Activated T-helper 9 cell treated with anti-CD3 and anti-CD28 coated beads, Interleukin-2, amount 50 U/mL, for 16 hours (primary cell): ENCODE results near the gene EP400.
"Not testable (repeated sequence)": the region's sequence is repeated elsewhere in the genome, so short reads cannot be mapped to it uniquely, and the experiment has no call there.

Experiments used
- DNase-seq: peaks from one replicate; pipeline ENCODE4 v3.0.0-alpha.2; 2020; ENCODE audit warnings: low read depth

The EP400 gene

DNA sequence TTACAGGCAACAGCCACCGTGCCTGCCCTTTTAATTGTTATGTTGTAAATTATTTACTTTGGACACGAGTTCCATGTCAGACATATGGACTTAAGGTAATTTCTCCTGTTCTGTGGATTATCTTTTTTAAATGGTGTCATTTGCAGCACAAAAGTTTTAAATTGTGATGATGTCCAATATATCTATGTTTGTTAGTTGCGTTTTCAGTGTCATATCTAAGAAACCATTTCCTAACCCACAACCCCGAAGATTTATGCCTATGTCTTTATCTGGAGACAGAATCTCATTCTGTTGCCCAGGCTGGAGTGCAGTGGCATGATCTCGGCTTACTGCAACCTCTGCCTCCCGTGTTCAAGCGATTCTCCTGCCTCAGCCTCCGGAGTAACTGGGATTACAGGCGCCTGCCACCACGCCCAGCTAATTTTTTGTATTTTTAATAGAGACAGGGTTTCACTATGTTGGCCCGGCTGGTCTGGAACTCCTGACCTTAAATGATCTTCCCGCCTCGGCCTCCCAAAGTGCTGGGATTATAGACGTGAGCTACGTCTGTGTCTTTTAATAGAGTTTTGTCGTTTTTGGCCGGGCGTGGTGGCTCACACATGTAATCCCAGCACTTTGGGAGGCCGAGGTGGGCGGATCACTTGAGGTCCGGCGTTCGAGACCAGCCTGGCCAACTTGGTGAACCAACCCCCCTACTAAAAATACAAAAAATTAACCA is 870 bp upstream of the EP400 start:
- DNase-seq: not testable (repeated sequence)

DNA sequence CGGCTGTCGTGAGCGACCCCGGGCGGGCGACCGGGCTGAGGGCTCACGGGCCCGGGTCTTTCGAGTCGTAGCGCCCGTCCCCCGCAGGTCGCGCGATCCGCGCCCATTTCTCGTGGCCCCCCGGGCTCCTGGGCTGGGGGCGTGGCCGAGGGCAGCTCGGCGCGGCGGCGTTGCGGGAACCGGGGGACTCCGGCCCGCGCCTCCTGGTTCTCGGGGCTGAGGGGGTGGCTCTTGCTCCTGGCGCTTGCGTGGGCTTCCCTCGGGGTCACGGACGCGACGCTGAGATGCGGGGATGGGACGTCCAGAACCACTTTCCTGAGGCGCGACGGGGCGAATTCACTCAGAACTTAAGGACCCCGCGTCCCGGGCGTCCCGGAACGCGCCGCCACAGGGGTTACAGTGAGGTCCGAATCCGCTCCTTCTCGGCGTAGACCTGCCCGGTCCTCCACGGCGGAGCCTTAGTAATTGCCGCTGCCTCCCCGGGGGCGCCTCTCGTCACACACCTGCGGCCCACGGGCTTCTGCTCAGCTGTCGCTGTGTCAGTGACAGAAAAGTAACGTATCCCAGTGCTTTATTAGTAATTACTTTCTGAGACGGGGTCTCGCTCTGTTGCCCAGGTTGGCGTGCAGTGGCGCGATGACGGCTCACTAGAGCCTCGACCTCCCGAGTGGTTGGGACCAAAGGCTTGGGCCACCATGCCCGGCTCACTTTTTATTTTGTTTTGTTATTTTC is 606 bp downstream of the EP400 start:
- DNase-seq: peak; percentile 26

DNA sequence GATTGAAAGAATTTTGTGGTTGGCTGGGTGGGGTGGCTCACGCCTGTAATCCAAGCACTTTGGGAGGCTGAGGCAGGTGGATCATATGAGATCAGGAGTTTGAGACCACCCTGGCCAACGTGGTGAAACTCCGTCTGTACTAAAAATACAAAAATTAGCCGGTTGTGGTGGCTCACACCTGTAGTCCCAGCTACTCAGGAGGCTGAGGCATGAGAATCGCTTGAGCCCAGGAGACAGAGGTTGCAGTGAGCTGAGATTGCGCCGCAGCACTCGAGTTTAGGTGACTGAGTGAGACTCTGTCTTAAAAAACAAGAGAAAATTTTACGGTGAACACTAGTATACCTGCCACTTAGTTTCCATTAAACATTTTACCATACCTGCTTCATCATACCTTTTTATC is 4.1 kb downstream of the EP400 start:
- DNase-seq: not testable (repeated sequence)

DNA sequence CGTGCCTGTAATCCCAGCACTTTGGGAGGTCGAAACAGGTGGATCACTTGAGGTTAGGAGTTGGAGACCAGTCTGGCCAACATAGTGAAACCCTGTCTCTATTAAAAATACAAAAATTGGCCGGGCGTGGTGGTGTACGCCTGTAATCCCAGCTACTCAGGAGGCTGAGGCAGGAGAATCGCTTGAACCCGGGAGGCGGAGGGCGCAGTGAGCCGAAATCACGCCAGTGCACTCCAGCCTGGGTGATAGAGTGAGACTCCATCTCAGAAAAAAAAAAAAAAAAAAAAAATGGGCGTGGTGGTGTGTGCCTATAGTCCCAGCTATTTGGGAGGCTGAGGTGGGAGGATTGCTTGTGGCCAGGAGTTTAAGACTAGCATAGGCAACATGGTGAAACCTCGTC is 4.7 kb downstream of the EP400 start:
- DNase-seq: not testable (repeated sequence)

DNA sequence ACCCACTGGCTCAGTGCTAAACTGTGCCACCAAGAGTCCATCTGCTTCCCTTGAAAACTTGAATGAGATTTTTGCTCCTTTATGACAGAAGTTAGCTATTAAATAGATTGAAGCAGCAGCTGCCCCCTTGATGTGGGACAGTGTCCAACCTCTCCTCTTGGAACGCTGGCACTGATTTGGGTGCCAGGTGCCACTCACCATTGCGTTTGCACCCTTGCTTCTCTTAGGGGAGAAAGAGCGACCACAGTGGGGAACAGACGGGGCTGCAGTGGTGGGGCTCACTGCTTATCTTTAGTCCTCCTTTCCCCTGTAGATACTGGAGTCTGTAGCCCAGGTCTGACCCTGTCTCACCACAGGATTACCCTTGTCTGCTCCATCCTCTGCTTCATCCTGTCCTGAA is 9.4 kb downstream of the EP400 start:
- DNase-seq: no peak

DNA sequence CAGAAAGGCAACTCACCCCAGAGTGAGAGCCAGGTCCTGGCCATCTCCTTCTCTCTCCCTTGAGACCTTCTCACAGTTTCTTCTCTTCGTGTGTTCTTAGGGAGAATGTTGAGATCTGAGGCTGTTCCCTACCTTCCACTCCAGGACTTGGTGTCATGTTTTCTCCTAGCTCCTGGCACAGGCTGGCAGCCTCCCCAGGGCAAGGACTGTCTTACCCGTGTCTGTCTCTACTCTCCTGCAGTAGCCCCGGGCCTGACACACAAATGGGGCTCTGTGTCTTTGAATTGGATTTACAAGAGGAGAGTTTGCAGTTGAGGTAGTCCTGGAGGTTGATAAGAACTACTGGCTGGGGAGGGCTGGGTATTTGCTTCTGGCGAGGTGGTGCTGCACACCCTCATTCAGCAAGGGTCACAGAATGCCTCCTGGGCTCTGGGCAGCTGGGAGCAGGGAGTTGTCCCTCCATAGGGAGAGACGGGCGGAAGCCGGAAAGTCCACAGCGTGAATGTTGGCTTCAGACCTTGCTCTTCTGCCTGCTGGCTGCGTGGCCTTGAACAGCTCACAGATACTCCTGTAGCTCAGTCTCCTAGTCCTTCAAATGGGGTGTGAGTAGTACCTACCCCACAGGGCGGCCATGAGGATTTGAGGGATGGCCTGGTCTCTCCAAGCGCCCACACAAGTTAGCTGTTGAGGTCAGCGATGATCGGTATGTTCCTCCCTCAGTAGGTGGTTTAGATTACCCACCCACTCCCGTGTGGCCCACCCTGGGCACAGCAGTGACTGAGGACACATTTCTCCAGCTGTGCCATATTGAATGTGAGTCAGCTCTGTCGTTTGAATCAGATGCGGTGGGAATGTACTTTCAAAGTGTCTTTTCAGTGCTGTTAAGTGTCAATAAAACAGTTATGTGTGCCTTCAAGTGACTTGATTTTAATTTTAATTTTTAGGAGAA is 10.2 kb downstream of the EP400 start:
- DNase-seq: no peak

DNA sequence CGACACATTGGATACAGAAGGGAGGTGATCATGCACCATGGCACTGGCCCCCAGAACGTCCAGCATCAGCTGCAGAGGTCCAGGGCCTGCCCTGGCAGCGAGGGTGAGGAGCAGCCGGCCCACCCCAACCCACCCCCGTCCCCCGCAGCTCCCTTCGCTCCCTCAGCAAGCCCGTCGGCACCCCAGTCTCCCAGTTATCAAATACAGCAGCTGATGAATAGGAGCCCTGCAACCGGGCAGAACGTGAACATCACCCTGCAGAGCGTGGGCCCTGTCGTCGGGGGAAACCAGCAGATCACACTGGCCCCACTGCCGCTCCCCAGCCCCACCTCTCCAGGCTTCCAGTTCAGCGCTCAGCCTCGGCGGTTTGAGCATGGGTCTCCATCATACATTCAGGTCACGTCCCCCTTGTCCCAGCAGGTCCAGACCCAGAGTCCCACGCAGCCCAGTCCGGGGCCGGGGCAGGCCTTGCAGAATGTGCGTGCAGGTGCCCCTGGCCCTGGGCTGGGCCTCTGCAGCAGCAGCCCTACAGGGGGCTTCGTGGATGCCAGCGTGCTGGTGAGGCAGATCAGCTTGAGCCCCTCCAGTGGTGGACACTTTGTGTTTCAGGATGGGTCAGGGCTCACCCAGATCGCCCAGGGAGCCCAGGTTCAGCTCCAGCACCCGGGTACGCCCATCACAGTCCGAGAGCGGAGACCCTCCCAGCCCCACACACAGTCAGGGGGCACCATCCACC is 11.0 kb downstream of the EP400 start:
- not testable (repeated sequence) for DNase-seq

DNA sequence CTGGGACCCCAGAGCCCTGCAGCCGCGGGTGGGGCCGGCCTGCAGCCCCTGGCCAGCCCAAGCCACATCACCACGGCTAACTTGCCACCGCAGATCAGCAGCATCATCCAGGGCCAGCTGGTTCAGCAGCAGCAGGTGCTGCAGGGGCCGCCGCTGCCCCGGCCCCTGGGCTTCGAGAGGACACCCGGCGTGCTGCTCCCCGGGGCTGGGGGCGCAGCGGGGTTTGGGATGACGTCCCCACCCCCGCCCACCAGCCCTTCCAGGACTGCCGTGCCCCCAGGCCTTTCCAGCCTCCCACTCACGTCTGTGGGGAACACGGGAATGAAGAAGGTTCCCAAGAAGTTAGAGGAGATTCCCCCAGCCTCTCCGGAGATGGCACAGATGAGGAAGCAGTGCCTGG is 11.6 kb downstream of the EP400 start:
- not testable (repeated sequence) for DNase-seq

DNA sequence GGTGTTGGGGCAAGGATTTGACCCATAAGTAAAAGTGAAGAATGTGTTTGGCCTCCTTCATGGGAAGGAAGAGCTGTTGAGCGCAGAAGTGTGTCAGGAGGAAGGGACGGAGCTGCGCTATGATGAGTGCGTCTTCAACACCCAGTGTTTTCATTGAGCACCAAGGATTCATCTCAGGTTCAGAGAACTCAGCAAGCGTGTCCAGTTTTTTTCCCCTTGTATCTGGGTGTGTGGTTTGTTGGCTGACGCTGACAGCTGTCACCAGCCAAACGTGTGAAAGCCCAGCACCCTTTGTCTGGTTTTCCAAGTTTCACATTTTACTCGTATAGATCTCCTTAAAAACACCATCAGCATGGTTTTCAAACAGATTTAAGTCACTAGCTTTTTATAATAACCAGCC is 12.3 kb downstream of the EP400 start:
- DNase-seq: no peak

DNA sequence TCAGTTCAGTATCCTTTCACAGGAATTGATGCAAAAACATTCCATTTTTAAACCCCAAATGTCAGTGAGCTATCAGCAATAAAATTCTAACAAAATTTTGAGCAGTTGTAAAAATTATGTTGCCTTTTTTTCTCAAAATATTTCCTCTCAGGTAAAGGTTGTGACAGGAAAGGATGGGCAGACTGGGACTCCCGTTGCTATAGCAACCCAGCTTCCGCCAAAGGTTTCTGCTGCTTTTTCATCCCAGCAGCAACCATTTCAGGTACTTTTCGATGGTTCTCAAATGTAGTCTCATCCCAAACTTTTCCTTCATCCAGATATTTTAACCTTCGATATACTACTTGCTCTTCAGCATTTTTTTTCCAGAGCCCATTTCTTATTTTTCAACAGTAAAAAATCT is 13.6 kb downstream of the EP400 start:
- DNase-seq: no peak

DNA sequence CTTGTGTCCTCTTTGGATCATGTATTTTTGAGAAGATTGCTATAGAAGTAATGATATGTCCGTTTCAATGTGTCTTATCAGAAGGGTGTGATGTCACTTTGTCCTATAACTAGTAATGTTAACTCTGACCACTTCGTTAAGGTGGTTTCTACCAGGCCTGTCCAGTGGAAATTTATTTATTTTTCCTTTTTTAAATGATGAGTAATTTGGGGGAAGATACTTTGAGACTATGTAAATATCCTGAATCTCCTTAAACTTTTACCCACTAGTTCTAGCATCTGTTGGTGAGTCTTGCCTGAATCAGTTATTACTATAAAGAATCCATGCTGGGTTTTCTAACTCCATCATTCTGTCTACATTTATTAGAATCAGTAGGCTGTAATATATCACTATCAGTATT is 15.3 kb downstream of the EP400 start:
- DNase-seq: no peak

DNA sequence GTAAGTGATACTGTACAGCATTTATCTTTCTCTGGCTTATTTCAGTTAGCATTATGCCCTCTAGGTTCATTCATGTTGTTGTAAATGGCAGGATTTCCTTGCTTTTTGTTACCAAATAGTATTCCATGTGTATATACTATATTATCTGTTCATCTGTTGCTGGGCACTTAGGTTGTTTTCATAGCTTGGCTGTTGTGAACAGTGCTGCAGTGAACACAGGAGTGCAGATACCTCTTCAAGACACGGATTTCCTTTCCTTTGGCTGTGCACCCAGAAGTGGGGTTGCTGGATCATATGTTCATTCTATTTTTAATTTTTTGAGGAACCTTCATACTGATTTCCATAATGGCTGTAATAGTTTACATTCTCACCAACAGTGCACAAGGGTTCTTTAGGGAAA is 21.5 kb downstream of the EP400 start:
- DNase-seq: no peak

DNA sequence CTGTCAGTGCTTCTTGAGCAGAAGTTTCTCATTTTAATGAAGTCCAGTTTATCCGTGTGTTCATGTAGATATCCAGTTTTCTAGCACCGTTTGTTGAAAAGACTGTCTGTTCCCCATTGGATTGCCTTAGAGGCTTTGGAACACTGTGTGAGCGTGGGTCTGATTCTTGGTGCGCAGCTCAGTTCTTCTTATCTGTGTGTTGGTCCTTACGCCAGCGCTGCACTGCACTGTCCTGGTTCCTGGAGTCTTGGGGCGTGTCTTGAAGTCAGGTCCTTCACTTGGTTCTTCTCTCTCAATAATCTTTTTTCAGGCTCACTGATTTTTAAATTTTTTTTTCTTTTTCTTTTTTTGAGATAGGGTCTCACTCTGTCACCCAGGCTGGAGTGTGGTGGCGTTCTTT is 25.5 kb downstream of the EP400 start:
- no peak for DNase-seq

DNA sequence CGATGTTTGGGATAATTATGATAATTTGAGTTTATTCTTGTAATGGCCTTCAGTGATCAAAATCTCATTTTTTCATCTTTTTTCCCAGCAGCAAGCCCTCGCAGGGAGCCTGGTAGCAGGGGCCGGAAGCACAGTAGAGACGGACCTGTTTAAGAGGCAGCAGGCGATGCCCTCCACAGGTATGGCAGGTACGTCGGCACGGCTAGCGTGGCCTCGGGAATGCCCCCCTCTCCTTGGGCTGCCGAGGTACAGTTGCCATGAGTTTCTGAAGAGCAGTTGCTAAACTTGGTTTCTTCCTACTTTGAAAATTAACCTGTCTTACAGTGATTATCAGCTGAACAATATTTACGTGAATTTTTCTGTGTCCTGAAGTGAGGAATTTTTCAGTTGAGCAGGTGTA is 29.9 kb downstream of the EP400 start:
- no peak for DNase-seq

DNA sequence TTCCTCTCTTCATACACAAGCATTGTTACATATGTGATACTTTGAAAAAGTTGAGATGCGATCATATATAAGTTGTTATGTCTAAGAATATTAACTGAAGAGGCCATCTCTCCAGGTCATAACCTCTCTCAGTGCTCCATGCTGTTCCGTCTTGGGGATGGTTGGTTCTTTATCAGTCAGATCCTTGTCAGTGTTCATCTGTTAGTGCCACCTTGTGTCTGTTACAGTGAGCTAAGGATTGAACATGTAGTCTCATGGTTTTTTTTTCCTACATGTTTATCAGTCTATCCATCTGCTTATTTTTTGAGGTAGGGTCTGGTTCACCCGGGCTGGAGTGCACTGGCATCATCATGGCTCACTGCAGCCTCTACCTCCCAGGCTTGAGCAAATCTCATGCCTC is 30.5 kb downstream of the EP400 start:
- DNase-seq: no peak

DNA sequence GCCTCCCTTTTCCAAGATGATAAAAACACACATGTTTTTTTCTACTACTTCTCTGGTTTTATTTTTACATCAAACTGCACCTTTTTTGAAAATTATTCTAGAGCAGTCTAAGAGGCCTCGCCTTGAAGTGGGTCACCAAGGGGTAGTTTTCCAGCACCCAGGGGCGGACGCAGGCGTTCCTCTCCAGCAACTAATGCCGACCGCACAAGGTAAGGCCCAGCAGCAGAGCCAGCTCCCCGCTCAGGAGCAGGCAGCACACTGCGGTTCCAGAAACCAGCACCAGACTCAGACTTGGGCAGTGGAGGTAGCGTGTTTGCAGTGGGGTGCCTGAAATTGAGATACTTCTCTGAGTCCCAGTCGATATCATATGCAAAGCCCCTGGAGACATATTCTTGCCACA is 31.6 kb downstream of the EP400 start:
- no peak for DNase-seq

DNA sequence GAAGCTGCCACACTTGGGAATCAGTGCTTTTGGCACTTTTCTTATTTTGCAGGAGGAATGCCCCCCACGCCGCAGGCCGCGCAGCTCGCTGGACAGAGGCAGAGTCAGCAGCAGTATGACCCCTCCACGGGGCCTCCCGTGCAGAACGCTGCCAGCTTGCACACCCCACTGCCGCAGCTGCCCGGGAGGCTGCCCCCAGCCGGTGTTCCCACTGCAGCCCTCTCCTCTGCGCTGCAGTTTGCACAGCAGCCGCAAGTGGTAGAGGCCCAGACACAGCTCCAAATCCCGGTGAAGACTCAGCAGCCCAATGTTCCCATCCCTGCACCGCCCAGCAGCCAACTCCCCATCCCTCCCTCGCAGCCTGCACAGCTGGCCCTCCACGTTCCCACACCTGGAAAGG is 32.3 kb downstream of the EP400 start:
- no peak for DNase-seq

DNA sequence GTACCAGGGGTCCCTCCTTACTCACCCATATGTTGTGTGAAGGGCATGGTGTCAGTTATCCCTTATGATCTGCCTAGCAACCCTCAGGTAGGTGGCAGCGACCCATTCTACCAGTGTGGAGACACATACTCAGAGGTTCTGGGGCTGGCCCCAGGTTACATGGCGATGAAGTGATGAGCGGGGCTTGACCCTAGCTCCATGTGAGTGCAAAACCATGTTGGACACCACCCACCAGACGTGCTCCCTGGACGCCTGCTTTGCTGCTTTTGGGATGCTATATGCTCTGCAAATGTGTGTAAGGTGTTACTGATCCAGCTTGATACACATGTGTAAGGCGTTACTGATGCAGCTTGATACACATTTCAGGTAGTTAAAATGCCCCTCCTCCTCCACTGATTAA is 33.3 kb downstream of the EP400 start:
- DNase-seq: no peak

DNA sequence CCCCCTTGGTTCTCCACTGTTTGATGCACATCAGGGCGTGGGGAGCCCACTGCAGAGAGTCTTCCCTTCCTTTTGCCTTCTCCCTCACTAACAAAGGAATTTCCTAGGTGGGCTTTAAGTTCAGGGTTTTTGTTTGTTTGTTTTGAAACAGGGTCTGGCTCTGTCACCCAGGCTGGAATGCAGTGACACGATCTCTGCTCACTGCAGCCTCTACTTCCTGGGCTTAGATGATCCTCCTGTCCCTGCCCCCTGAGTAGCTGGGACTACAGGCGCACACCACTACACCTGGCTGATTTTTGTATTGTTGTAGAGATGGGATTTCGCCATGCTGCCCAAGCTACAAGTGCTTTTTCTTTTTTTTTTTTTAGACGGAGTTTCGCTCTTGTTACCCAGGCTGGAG is 33.8 kb downstream of the EP400 start:
- DNase-seq: no peak

DNA sequence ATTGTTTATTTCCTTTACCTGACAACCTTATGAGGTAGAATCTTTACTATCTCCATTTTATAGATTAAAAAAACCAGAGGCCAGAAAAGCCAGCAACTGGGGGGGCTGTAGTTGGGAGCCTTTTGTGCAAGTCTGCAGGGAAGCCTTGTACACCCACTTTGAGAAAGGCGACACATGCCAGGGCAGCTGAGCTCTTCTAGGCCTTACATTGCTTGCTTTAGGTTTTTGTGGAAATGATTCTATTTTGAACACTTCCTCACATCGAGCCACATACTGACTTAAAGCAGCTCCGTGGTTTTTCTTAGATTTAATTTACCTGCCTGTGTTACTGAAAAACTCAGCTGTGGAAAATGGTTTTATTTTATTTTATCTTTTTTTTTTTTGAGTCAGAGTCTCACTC is 34.6 kb downstream of the EP400 start:
- DNase-seq: no peak

DNA sequence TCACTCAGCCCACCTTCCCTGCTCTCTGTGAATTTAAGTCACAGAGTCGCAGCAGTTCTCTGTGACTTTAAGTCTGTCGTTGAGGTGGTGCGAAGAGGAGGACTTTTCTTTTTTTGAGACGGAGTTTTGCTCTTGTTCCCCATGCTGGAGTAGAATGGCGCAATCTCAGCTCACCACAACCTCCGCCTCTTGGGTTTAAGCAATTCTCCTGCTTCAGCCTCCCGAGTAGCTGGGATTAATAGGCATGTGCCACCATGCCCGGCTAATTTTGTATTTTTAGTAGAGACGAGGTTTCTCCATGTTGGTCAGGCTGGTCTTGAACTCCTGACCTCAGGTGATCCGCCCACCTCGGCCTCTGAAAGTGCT is 35.8 kb downstream of the EP400 start:
- not testable (repeated sequence) for DNase-seq

DNA sequence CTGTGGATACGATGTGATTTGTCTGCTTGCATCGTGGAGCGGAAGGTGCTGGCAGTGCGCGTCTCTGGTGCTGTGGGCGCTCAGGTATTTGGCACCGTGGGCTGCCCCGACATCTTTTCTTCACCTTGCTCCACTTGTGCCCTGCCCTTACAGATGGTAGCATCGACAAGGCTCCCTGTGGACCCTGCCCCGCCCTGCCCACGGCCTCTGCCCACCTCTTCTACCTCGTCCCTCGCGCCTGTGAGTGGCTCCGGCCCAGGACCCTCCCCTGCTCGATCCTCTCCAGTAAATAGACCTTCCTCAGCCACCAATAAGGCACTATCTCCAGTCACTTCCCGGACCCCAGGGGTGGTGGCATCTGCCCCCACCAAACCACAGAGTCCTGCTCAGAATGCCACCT is 36.6 kb downstream of the EP400 start:
- no peak for DNase-seq
